SJCRH30 (cell line): ENCODE results near the gene EPB41L1. TPM values are rescaled to one million over a fixed set of nuclear protein-coding genes. Genes with fewer than 3 reads are reported as not detected.

Experiments used
- total RNA-seq: library from RNA; depleted of rRNA; stranded (reverse); fragments of >200 nt; shearing (Covaris generic); gene quantifications from 2 replicates; pipeline ENCODE4 v1.2.3, GENCODE V29; 2014; rRNA removed

Gene EPB41L1
- total RNA-seq, 1 experiment from 2014 or later = 6.7 TPM

Other genes with a start within 250 kb of the EPB41L1 start
- gene SCAND1, start 200.2 kb upstream of the EPB41L1 start, total RNA-seq = 44.4 and 52.9 TPM in 2 replicates
- gene CNBD2, start 186.2 kb upstream of the EPB41L1 start, total RNA-seq = 5.3 and 6.2 TPM in 2 replicates
- gene AAR2, start 81.7 kb downstream of the EPB41L1 start, total RNA-seq = 65.5 and 67.8 TPM in 2 replicates
- 17.5 and 18.4 TPM in 2 replicates for gene DLGAP4, start 151.6 kb downstream of the EPB41L1 start, total RNA-seq